ENCODE results near the gene ADGRD2.

DNA sequence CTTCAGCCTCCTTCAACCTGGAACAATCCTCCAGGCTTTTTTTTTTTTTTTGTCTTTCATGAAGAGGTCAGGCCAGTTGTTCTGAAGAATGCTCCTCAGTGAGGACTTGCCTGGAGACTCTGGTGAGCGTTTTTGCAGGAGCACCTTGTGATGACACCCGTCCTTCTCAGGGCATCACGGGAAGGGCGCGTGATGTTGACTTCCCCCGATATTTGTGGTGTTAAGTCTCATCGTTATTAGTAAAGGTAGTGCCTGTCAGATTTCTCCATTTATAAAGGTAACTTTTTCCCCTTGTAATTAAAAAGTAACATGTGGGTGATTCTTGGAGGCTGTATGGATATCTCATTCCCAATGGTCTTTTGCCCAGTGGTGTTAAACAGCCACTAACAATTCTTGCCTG lies 23.9 kb upstream of the ADGRD2 start:
- TF ChIP-seq CEBPB (tag; IDR thresholded peaks at IDR 0.05) (no peak), ZNF354B (CRISPR knock-in tag; IDR thresholded peaks at IDR 0.05) (no peak), SNIP1 (IDR thresholded peaks at IDR 0.05; ENCODE audit: low read depth) (no peak), JUN (IDR thresholded peaks at IDR 0.05; ENCODE audit: borderline replicate concordance, low read depth, low read length) (no peak), JUN (CRISPR knock-in tag; IDR thresholded peaks at IDR 0.05; ENCODE audit: borderline replicate concordance) (no peak), CBX2 (IDR thresholded peaks at IDR 0.05; ENCODE audit: insufficient read depth, low read length, poor library complexity, severe bottlenecking) (no peak), EZH2 (IDR thresholded peaks at IDR 0.05; ENCODE audit: borderline replicate concordance, low read depth, low read length) (no peak)
- TF ChIP-seq, protein P1, sequence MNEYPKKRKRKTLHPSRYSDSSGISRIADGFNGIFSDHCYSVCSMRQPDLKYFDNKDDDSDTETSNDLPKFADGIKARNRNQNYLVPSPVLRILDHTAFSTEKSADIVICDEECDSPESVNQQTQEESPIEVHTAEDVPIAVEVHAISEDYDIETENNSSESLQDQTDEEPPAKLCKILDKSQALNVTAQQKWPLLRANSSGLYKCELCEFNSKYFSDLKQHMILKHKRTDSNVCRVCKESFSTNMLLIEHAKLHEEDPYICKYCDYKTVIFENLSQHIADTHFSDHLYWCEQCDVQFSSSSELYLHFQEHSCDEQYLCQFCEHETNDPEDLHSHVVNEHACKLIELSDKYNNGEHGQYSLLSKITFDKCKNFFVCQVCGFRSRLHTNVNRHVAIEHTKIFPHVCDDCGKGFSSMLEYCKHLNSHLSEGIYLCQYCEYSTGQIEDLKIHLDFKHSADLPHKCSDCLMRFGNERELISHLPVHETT (CRISPR knock-in tag; conservative IDR thresholded peaks at IDR 0.05 in 1 of 2, IDR thresholded peaks at IDR 0.05 in 1 of 2): no peak
- TF ChIP-seq, protein P2, sequence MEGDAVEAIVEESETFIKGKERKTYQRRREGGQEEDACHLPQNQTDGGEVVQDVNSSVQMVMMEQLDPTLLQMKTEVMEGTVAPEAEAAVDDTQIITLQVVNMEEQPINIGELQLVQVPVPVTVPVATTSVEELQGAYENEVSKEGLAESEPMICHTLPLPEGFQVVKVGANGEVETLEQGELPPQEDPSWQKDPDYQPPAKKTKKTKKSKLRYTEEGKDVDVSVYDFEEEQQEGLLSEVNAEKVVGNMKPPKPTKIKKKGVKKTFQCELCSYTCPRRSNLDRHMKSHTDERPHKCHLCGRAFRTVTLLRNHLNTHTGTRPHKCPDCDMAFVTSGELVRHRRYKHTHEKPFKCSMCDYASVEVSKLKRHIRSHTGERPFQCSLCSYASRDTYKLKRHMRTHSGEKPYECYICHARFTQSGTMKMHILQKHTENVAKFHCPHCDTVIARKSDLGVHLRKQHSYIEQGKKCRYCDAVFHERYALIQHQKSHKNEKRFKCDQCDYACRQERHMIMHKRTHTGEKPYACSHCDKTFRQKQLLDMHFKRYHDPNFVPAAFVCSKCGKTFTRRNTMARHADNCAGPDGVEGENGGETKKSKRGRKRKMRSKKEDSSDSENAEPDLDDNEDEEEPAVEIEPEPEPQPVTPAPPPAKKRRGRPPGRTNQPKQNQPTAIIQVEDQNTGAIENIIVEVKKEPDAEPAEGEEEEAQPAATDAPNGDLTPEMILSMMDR (IDR thresholded peaks at IDR 0.05 in 2 of 3, conservative IDR thresholded peaks at IDR 0.05 in 1 of 3; ENCODE audit: insufficient read depth in 2 of 3, low read depth in 1 of 3, low read length in 3 of 3): no peak
- TF ChIP-seq, protein P3, sequence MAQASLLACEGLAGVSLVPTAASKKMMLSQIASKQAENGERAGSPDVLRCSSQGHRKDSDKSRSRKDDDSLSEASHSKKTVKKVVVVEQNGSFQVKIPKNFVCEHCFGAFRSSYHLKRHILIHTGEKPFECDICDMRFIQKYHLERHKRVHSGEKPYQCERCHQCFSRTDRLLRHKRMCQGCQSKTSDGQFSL (CRISPR knock-in tag; IDR thresholded peaks at IDR 0.05): no peak
- TF ChIP-seq, protein P3 (tag; IDR thresholded peaks at IDR 0.05): no peak

Measured in K562 (cell line).